SIG-M5 treated with dmso at 0.1 percent for 504 hours (cell line): ENCODE data around the gene C5orf47.

Source experiments
- DNase-seq: peaks from one replicate; lab custom pipeline; 2025; ENCODE audit not compliant: unreplicated experiment; lab: John Stamatoyannopoulos, UW

The C5orf47 gene

DNA sequence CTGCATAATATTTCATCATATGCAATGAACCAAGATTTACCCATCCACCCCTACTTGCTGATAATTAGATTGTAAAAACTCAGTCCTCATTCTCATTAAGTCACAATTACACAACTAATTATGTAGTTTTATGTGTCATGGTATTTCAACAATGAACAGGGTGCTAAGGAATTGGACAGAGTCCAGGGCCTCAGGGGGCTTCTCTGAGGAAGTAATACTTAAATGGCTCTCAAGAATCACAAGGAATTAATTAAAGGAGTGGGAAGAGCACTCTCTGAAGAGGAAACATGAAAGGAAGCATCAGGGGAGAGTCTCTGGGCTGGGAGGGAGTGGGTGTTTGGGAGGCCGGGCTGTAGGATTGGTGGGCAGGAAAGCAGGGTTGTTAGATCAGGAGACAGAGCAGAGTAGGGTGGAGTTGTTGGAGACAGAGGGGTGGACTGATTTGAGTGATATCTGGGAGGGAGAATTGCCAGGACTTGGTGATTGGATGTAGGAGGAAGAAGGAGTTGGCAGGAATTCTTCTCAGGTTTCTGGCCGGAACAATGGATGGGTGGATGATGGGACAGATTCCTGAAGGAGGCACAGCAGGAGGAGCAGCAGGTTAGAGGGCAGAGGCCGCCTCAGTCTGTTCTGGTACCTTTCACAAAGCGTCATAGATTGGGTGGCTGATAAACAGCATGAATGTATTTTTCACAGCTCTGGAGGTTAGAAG, 33.6 kb downstream of the C5orf47 start:
- no peak for DNase-seq

DNA sequence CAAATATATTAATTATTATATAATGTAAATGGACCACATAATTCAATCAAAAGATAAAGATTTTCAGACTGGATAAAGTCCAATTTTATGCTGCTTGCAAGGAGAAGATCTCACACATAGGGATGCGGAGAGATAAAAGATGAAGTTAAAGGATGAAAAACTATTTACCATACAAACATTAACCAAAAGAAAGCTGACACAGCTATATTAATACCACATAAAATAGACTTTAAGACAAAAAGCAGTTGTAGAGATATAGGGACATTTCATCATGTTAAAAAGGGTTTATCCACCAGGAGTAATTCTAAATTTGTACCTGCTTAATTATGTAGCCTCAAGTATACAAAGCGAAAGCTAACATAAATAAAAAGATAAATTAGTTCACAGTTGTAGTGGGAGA, 41.3 kb downstream of the C5orf47 start:
- DNase-seq = no peak

GRCh38 chr5:174044466-174045254, 55.7 kb downstream of the C5orf47 start:
- no peak for DNase-seq

- peak; percentile 91 for DNase-seq
Measured at GRCh38 chr5:174045470-174046025, 56.6 kb downstream of the C5orf47 start, which contains the start of gene NSG2. Gene NSG2 (plus strand): TSS chr5:174045706. CDS start chr5:174046756, 1,050 bp downstream.

GRCh38 chr5:174046558-174046957, 57.6 kb downstream of the C5orf47 start:
- no peak for DNase-seq

- DNase-seq = no peak
Measured at GRCh38 chr5:174047472-174048099, 58.6 kb downstream of the C5orf47 start.

GRCh38 chr5:174052636-174053035, 63.7 kb downstream of the C5orf47 start:
- DNase-seq = no peak

- DNase-seq = no peak
Measured at GRCh38 chr5:174053905-174054304, 64.9 kb downstream of the C5orf47 start.
